ENCODE measurements around the gene THRB.

The THRB gene

GRCh38 chr3:24343084-24343783, 151.4 kb downstream of the THRB start:
- no peak for FAIRE-seq
- TF ChIP-seq PAX5 (IDR thresholded peaks at IDR 0.05; ENCODE audit: insufficient read depth, low read length, severe bottlenecking) (no peak), SPI1 (IDR thresholded peaks at IDR 0.05; ENCODE audit: low read depth, low read length) (no peak), POU2F2 (IDR thresholded peaks at IDR 0.05; ENCODE audit: low read depth, low read length) (no peak), POLR2AphosphoS5 (IDR thresholded peaks at IDR 0.05; ENCODE audit: low read depth, low read length) (no peak), POLR2A (IDR thresholded peaks at IDR 0.05; ENCODE audit: low read depth, low read length) (no peak), TAF1 (IDR thresholded peaks at IDR 0.05; ENCODE audit: low read depth, low read length) (no peak)
- DNase-seq (ENCODE audit: insufficient read length, low spot score): no peak

GRCh38 chr3:24342275-24342674, 152.4 kb downstream of the THRB start:
- DNase-seq (ENCODE audit: insufficient read length, low spot score): no peak
- TF ChIP-seq SPI1 (IDR thresholded peaks at IDR 0.05; ENCODE audit: low read depth, low read length): no peak
- TF ChIP-seq POLR2A (IDR thresholded peaks at IDR 0.05; ENCODE audit: low read depth, low read length): no peak
- TF ChIP-seq TAF1 (IDR thresholded peaks at IDR 0.05; ENCODE audit: low read depth, low read length): no peak
- no peak for TF ChIP-seq POU2F2 (IDR thresholded peaks at IDR 0.05; ENCODE audit: low read depth, low read length)
- TF ChIP-seq POLR2AphosphoS5 (IDR thresholded peaks at IDR 0.05; ENCODE audit: low read depth, low read length): no peak
- TF ChIP-seq PAX5 (IDR thresholded peaks at IDR 0.05; ENCODE audit: insufficient read depth, low read length, severe bottlenecking): no peak
- FAIRE-seq: no peak

GRCh38 chr3:24341668-24342067, 153.0 kb downstream of the THRB start:
- DNase-seq (ENCODE audit: insufficient read length, low spot score) (no peak), FAIRE-seq (no peak)
- TF ChIP-seq PAX5 (IDR thresholded peaks at IDR 0.05; ENCODE audit: insufficient read depth, low read length, severe bottlenecking) (no peak), POLR2A (IDR thresholded peaks at IDR 0.05; ENCODE audit: low read depth, low read length) (no peak), TAF1 (IDR thresholded peaks at IDR 0.05; ENCODE audit: low read depth, low read length) (no peak), POLR2AphosphoS5 (IDR thresholded peaks at IDR 0.05; ENCODE audit: low read depth, low read length) (no peak), SPI1 (IDR thresholded peaks at IDR 0.05; ENCODE audit: low read depth, low read length) (no peak), POU2F2 (IDR thresholded peaks at IDR 0.05; ENCODE audit: low read depth, low read length) (no peak)

GRCh38 chr3:24340966-24341365, 153.7 kb downstream of the THRB start:
- no peak for FAIRE-seq
- TF ChIP-seq POU2F2 (IDR thresholded peaks at IDR 0.05; ENCODE audit: low read depth, low read length) (no peak), SPI1 (IDR thresholded peaks at IDR 0.05; ENCODE audit: low read depth, low read length) (no peak), POLR2A (IDR thresholded peaks at IDR 0.05; ENCODE audit: low read depth, low read length) (no peak), POLR2AphosphoS5 (IDR thresholded peaks at IDR 0.05; ENCODE audit: low read depth, low read length) (no peak), PAX5 (IDR thresholded peaks at IDR 0.05; ENCODE audit: insufficient read depth, low read length, severe bottlenecking) (no peak), TAF1 (IDR thresholded peaks at IDR 0.05; ENCODE audit: low read depth, low read length) (no peak)
- no peak for DNase-seq (ENCODE audit: insufficient read length, low spot score)

- FAIRE-seq (no peak), DNase-seq (ENCODE audit: insufficient read length, low spot score) (no peak)
- TF ChIP-seq TAF1 (IDR thresholded peaks at IDR 0.05; ENCODE audit: low read depth, low read length) (no peak), POLR2AphosphoS5 (IDR thresholded peaks at IDR 0.05; ENCODE audit: low read depth, low read length) (no peak), POU2F2 (IDR thresholded peaks at IDR 0.05; ENCODE audit: low read depth, low read length) (no peak), PAX5 (IDR thresholded peaks at IDR 0.05; ENCODE audit: insufficient read depth, low read length, severe bottlenecking) (no peak), POLR2A (IDR thresholded peaks at IDR 0.05; ENCODE audit: low read depth, low read length) (no peak), SPI1 (IDR thresholded peaks at IDR 0.05; ENCODE audit: low read depth, low read length) (no peak)
These were observed 154.5 kb downstream of the THRB start for GRCh38 chr3:24340161-24340560.

- FAIRE-seq (no peak), DNase-seq (ENCODE audit: insufficient read length, low spot score) (no peak)
These were observed 155.3 kb downstream of the THRB start for GRCh38 chr3:24339266-24339825.

GRCh38 chr3:24338409-24339130, 156.1 kb downstream of the THRB start:
- FAIRE-seq: no peak
- no peak for DNase-seq (ENCODE audit: insufficient read length, low spot score)

More at GRCh38 chr3:24339266-24339825, 155.3 kb downstream of the THRB start:
- TF ChIP-seq POU2F2 (IDR thresholded peaks at IDR 0.05; ENCODE audit: low read depth, low read length) (no peak), PAX5 (IDR thresholded peaks at IDR 0.05; ENCODE audit: insufficient read depth, low read length, severe bottlenecking) (no peak), POLR2AphosphoS5 (IDR thresholded peaks at IDR 0.05; ENCODE audit: low read depth, low read length) (no peak), TAF1 (IDR thresholded peaks at IDR 0.05; ENCODE audit: low read depth, low read length) (no peak), POLR2A (IDR thresholded peaks at IDR 0.05; ENCODE audit: low read depth, low read length) (no peak), SPI1 (IDR thresholded peaks at IDR 0.05; ENCODE audit: low read depth, low read length) (no peak)

GRCh38 chr3:24336101-24336500, 158.5 kb downstream of the THRB start:
- TF ChIP-seq POLR2A (IDR thresholded peaks at IDR 0.05; ENCODE audit: low read depth, low read length): no peak
- no peak for TF ChIP-seq POLR2AphosphoS5 (IDR thresholded peaks at IDR 0.05; ENCODE audit: low read depth, low read length)
- TF ChIP-seq SPI1 (IDR thresholded peaks at IDR 0.05; ENCODE audit: low read depth, low read length): no peak
- no peak for TF ChIP-seq POU2F2 (IDR thresholded peaks at IDR 0.05; ENCODE audit: low read depth, low read length)
- TF ChIP-seq PAX5 (IDR thresholded peaks at IDR 0.05; ENCODE audit: insufficient read depth, low read length, severe bottlenecking): no peak
- TF ChIP-seq TAF1 (IDR thresholded peaks at IDR 0.05; ENCODE audit: low read depth, low read length): no peak
- no peak for DNase-seq (ENCODE audit: insufficient read length, low spot score)
- FAIRE-seq: no peak

More at GRCh38 chr3:24338409-24339130, 156.1 kb downstream of the THRB start:
- no peak for TF ChIP-seq POLR2AphosphoS5 (IDR thresholded peaks at IDR 0.05; ENCODE audit: low read depth, low read length)
- TF ChIP-seq POLR2A (IDR thresholded peaks at IDR 0.05; ENCODE audit: low read depth, low read length): no peak
- TF ChIP-seq POU2F2 (IDR thresholded peaks at IDR 0.05; ENCODE audit: low read depth, low read length): no peak
- no peak for TF ChIP-seq PAX5 (IDR thresholded peaks at IDR 0.05; ENCODE audit: insufficient read depth, low read length, severe bottlenecking)
- no peak for TF ChIP-seq SPI1 (IDR thresholded peaks at IDR 0.05; ENCODE audit: low read depth, low read length)
- no peak for TF ChIP-seq TAF1 (IDR thresholded peaks at IDR 0.05; ENCODE audit: low read depth, low read length)

- TF ChIP-seq POU2F2 (IDR thresholded peaks at IDR 0.05; ENCODE audit: low read depth, low read length) (no peak), POLR2A (IDR thresholded peaks at IDR 0.05; ENCODE audit: low read depth, low read length) (no peak), TAF1 (IDR thresholded peaks at IDR 0.05; ENCODE audit: low read depth, low read length) (no peak), SPI1 (IDR thresholded peaks at IDR 0.05; ENCODE audit: low read depth, low read length) (no peak), POLR2AphosphoS5 (IDR thresholded peaks at IDR 0.05; ENCODE audit: low read depth, low read length) (no peak), PAX5 (IDR thresholded peaks at IDR 0.05; ENCODE audit: insufficient read depth, low read length, severe bottlenecking) (no peak)
- FAIRE-seq: no peak
- no peak for DNase-seq (ENCODE audit: insufficient read length, low spot score)
These were observed 162.6 kb downstream of the THRB start for GRCh38 chr3:24332092-24332491.
